OCI-LY3 (cell line): Measurements from ENCODE around the gene MGRN1.

ENCODE experiments used
- H2AFZ ChIP-seq: fragments of 200-600, 300-600 bp; shearing (Covaris generic); 2 replicates; pipeline ENCODE4 v1.6.0; 2014; ENCODE audit warnings: antibody characterized with exemption, low read depth, low read length
- H3K27ac ChIP-seq: fragments of 200-600, 300-600 bp; sonication (generic); 2 replicates; pipeline ENCODE4 v1.5.1; 2014; ENCODE audit warnings: mild to moderate bottlenecking, low read length, moderate library complexity, mixed read lengths
- H3K27me3 ChIP-seq: fragments of 200-600, 300-600 bp; sonication (generic); 2 replicates; pipeline ENCODE4 v1.6.1; 2014; ENCODE audit warnings: low read depth, low read length, mixed read lengths
- H3K36me3 ChIP-seq: fragments of 200-600, 300-600 bp; sonication (generic); replicated peaks from 2 replicates; pipeline ENCODE3; 2014; ENCODE audit warnings: low read depth, low read length, mixed read lengths
- H3K4me1 ChIP-seq: fragments of 300-600, 200-600 bp; sonication (generic); 2 replicates; pipeline ENCODE4 v1.6.1; 2014; ENCODE audit warnings: low read length, mixed read lengths
- H3K4me2 ChIP-seq: fragments of 200-600, 300-600 bp; sonication (generic); 2 replicates; pipeline ENCODE4 v1.6.1; 2014; ENCODE audit warnings: low read length, mixed read lengths
- H3K4me3 ChIP-seq: fragments of 300-600, 200-600 bp; sonication (generic); 2 replicates; pipeline ENCODE4 v1.5.1; 2014; ENCODE audit warnings: antibody characterized with exemption, mild to moderate bottlenecking, low read length, moderate library complexity
- H3K79me2 ChIP-seq: fragments of 300-600, 200-600 bp; shearing (Covaris generic); 2 replicates; pipeline ENCODE4 v1.6.1; 2014; ENCODE audit warnings: mild to moderate bottlenecking, low read length, mixed read lengths
- H3K9ac ChIP-seq: fragments of 300-600, 200-600 bp; shearing (Covaris generic); 2 replicates; pipeline ENCODE4 v1.6.0; 2014; ENCODE audit warnings: mild to moderate bottlenecking, low read length, moderate library complexity
- H3K9me3 ChIP-seq: fragments of 200-600, 300-600 bp; shearing (Covaris generic); 2 replicates; pipeline ENCODE4 v1.6.1; 2014; ENCODE audit warnings: low read length, mixed read lengths; ENCODE audit not compliant: insufficient read depth
- H4K20me1 ChIP-seq: fragments of 200-600, 300-600 bp; sonication (generic); 2 replicates; pipeline ENCODE4 v1.6.1; 2016; ENCODE audit warnings: low read length, mixed read lengths; ENCODE audit not compliant: insufficient read depth
- CTCF ChIP-seq: fragments of 200-600, 300-600 bp; sonication (generic); IDR thresholded peaks from 2 replicates; pipeline ENCODE4 v1.5.1; 2014; ENCODE audit warnings: antibody characterized with exemption, low read length, low read depth
- EZH2phosphoT487 ChIP-seq: fragments of 200-600 bp; shearing (Covaris generic); IDR thresholded peaks from 2 replicates; pipeline ENCODE4 v1.6.1; 2018; ENCODE audit warnings: antibody characterized with exemption, mixed run types, low read depth

The MGRN1 gene

GRCh38 chr16:4625560-4626159, 1.0 kb downstream of the MGRN1 start:
- Histone ChIP-seq H3K27ac (peak overlapping the region; percentile 74), H4K20me1 (peaks cover 14% of the 10 kb centered on the region), H3K4me2 (peak overlapping the region; percentile 99), H3K9me3 (no peaks in the 10 kb centered on the region), H3K9ac (peak overlapping the region; percentile 95), H3K36me3 (peaks cover 9% of the 10 kb centered on the region), H3K27me3 (no peaks in the 10 kb centered on the region), H3K4me3 (peak overlapping the region; percentile 94), H3K4me1 (peaks cover 14% of the 10 kb centered on the region), H2AFZ (no peak overlapping the region), H3K79me2 (peaks cover 50% of the 10 kb centered on the region)
- TF ChIP-seq CTCF, result no peak
- TF ChIP-seq EZH2phosphoT487, result no peak

- H3K9ac ChIP-seq, result peak overlapping the region; percentile 95; the same call in 1 of the 2 replicates
- H3K36me3 ChIP-seq, result peaks cover 12% of the 10 kb centered on the region
- H4K20me1 ChIP-seq, result peaks cover 19% of the 10 kb centered on the region
- H3K27me3 ChIP-seq, result no peaks in the 10 kb centered on the region
- peak overlapping the region; percentile 94 for H3K4me3 ChIP-seq
- no peaks in the 10 kb centered on the region for H3K9me3 ChIP-seq
- H2AFZ ChIP-seq, result no peak overlapping the region
- peak overlapping the region; percentile 99 for H3K4me2 ChIP-seq
- TF ChIP-seq CTCF (no peak), EZH2phosphoT487 (no peak)
- H3K79me2 ChIP-seq, result peaks cover 57% of the 10 kb centered on the region
- peaks cover 14% of the 10 kb centered on the region for H3K4me1 ChIP-seq
- H3K27ac ChIP-seq, result no peak overlapping the region
Observed at GRCh38 chr16:4626396-4626795, 1.8 kb downstream of the MGRN1 start.

- Histone ChIP-seq H3K4me3 (no peak overlapping the region), H3K27me3 (no peaks in the 10 kb centered on the region), H3K4me1 (peaks cover 14% of the 10 kb centered on the region), H3K79me2 (peaks cover 73% of the 10 kb centered on the region), H3K4me2 (no peak overlapping the region), H3K9ac (no peak overlapping the region), H2AFZ (no peak overlapping the region), H3K27ac (no peak overlapping the region), H3K9me3 (no peaks in the 10 kb centered on the region), H3K36me3 (peaks cover 15% of the 10 kb centered on the region), H4K20me1 (peaks cover 22% of the 10 kb centered on the region)
- no peak for TF ChIP-seq EZH2phosphoT487
- TF ChIP-seq CTCF, result no peak
Observed at GRCh38 chr16:4628283-4628682, 3.7 kb downstream of the MGRN1 start.

- H3K79me2 ChIP-seq, result peaks cover 75% of the 10 kb centered on the region
- H2AFZ ChIP-seq, result no peak overlapping the region
- TF ChIP-seq CTCF (no peak), EZH2phosphoT487 (no peak)
- H3K4me1 ChIP-seq, result no peaks in the 10 kb centered on the region
- no peak overlapping the region for H3K4me3 ChIP-seq
- H4K20me1 ChIP-seq, result peaks cover 22% of the 10 kb centered on the region
- peaks cover 15% of the 10 kb centered on the region for H3K36me3 ChIP-seq
- H3K27ac ChIP-seq, result no peak overlapping the region
- H3K4me2 ChIP-seq, result no peak overlapping the region
- H3K9me3 ChIP-seq, result no peaks in the 10 kb centered on the region
- H3K9ac ChIP-seq, result no peak overlapping the region
- H3K27me3 ChIP-seq, result no peaks in the 10 kb centered on the region
Observed at GRCh38 chr16:4631444-4631843, 6.8 kb downstream of the MGRN1 start.
